ENCODE data around the gene WDR82. TPM values are rescaled to one million over a fixed set of nuclear protein-coding genes. Genes with fewer than 3 reads are reported as not detected.

The WDR82 gene
- total and polyA plus RNA-seq, 2 of the 8 experiments (the other 6 are each of a cell fraction or from before 2014, with no cell fraction given), result 33.5 to 82.7 TPM

GRCh38 chr3:52216585-52217408, 61.7 kb downstream of the WDR82 start:
- FAIRE-seq (no peak), DNase-seq (ENCODE audit: low read depth in 1 of 2, low spot score in 2 of 2) (no peak)
- Histone ChIP-seq H2BK20ac (ENCODE audit: low read length) (no peak overlapping the region), H3K79me1 (ENCODE audit: low read depth, low read length) (no peaks in the 10 kb centered on the region), H3K18ac (ENCODE audit: extremely low read depth, low read length) (no peak overlapping the region), H3K23me2 (ENCODE audit: low read depth, low read length) (no peaks in the 10 kb centered on the region), H3K4me3 (ENCODE audit: extremely low read depth in 1 of 4, insufficient read depth in 2 of 4, low read depth in 3 of 4, low read length in 4 of 4) (no peak overlapping the region), H3K27ac (ENCODE audit: low read depth, low read length) (no peak overlapping the region), H3K23ac (ENCODE audit: insufficient read length) (no peak overlapping the region), H2BK120ac (replicated peaks; ENCODE audit: low read depth, low read length) (no peak overlapping the region), H4K91ac (replicated peaks; ENCODE audit: insufficient read length, low read length) (no peak overlapping the region), H3K9me3 (ENCODE audit: insufficient read depth in 2 of 2, low read depth in 1 of 2, low read length in 1 of 2) (no peaks in the 10 kb centered on the region), H3K14ac (ENCODE audit: insufficient read length) (no peak overlapping the region), H2BK12ac (ENCODE audit: low read depth, low read length) (no peak overlapping the region), H3K36me3 (ENCODE audit: control insufficient read depth in 2 of 4, insufficient read depth in 4 of 4, low read length in 3 of 4) (peaks cover 11 to 34% (median 28%) of the 10 kb centered on the region in 4 experiments; a peak in 6 of 8 replicates), H3K56ac (replicated peaks; ENCODE audit: insufficient read length, low read depth, low read length) (no peak overlapping the region), H4K8ac (ENCODE audit: extremely low read depth, insufficient read depth, low read length) (no peak overlapping the region; the same call in 1 of the 2 replicates), H2BK15ac (ENCODE audit: low read length) (no peak overlapping the region), H3K4ac (replicated peaks; ENCODE audit: insufficient read length, low read depth, low read length) (no peak overlapping the region), H3K27me3 (replicated peaks in 1 of 4; ENCODE audit: control insufficient read depth in 3 of 4, extremely low read depth in 1 of 4, insufficient read depth in 3 of 4, low read length in 3 of 4) (no peaks in the 10 kb centered on the region), H3K4me2 (ENCODE audit: insufficient read depth in 1 of 2, low read depth in 2 of 2, low read length in 2 of 2) (no peak overlapping the region), H3K9ac (replicated peaks in 1 of 4; ENCODE audit: extremely low read depth in 1 of 4, low read depth in 3 of 4, low read length in 3 of 4) (no peak overlapping the region), H3K4me1 (replicated peaks in 1 of 4; ENCODE audit: control insufficient read depth in 3 of 4, insufficient read depth in 4 of 4, low read length in 3 of 4) (peaks cover 0 to 2% (median 0%) of the 10 kb centered on the region in 4 experiments; a peak in 2 of 7 replicates), H2AK5ac (ENCODE audit: low read depth, low read length) (no peak overlapping the region), H2AFZ (ENCODE audit: low read length) (no peak overlapping the region), H3K79me2 (ENCODE audit: control insufficient read depth in 1 of 2, insufficient read depth in 2 of 2, low read length in 2 of 2) (no peaks in the 10 kb centered on the region), H2BK5ac (ENCODE audit: low read depth, low read length) (no peak overlapping the region), H4K20me1 (replicated peaks in 1 of 2; ENCODE audit: control insufficient read depth in 1 of 2, insufficient read depth in 2 of 2, low read length in 2 of 2) (peaks cover 0 to 2% of the 10 kb centered on the region in 2 experiments), H4K5ac (ENCODE audit: insufficient read length, low read depth, low read length) (no peak overlapping the region)
- CTCF ChIA-PET (ENCODE audit: partially characterized antibody), result interaction anchor here (0.9 to 20.4 kb wide), 9 partner anchors 9 to 229 kb away, joined by 4 to 336 read pairs (median 4); partner anchors contain the start of genes TLR9 and TWF2
- WGBS, 2 experiments (ENCODE audit: extremely low coverage in 1 of 2, insufficient coverage in 1 of 2, insufficient read length in 1 of 2, insufficient replicate concordance in 2 of 2, low coverage in 1 of 2, low lambda C conversion rate in 2 of 2, missing lambda C conversion rate in 1 of 2), result 85% methylated on average over 13 of the region's 13 CpGs; no CpG with 5 or more reads in 1 of the 2 experiments
- no peak for TF ChIP-seq YY1 (IDR thresholded peaks at IDR 0.05; ENCODE audit: low read depth, low read length)
- no peak for TF ChIP-seq BCL11A (IDR thresholded peaks at IDR 0.05; ENCODE audit: low read depth in 2 of 2, low read length in 2 of 2)
- TF ChIP-seq RXRA (IDR thresholded peaks at IDR 0.05; ENCODE audit: insufficient read depth, low read depth, low read length), result no peak
- TF ChIP-seq HDAC6 (IDR thresholded peaks at IDR 0.05; ENCODE audit: low read depth, low read length), result no peak
- TF ChIP-seq SRF (IDR thresholded peaks at IDR 0.05; ENCODE audit: low read depth, low read length), result no peak
- TF ChIP-seq CTBP2 (IDR thresholded peaks at IDR 0.05; ENCODE audit: borderline replicate concordance, insufficient read depth, insufficient read length, low read length), result no peak
- no peak for TF ChIP-seq JUND (IDR thresholded peaks at IDR 0.05; ENCODE audit: low read length)
- no peak for TF ChIP-seq FOSL1 (IDR thresholded peaks at IDR 0.05; ENCODE audit: insufficient read depth, low read depth, low read length)
- no peak for TF ChIP-seq EP300 (IDR thresholded peaks at IDR 0.05; ENCODE audit: borderline replicate concordance in 1 of 2, low read depth in 2 of 2, low read length in 2 of 2)
- TF ChIP-seq JUN (IDR thresholded peaks at IDR 0.05; ENCODE audit: low read depth, low read length), result no peak
- TF ChIP-seq EGR1 (IDR thresholded peaks at IDR 0.05; ENCODE audit: borderline replicate concordance, low read depth, low read length), result no peak
- POLR2A ChIA-PET (ENCODE audit: partially characterized antibody), result interaction anchor here (0.7 to 1.5 kb wide), 5 partner anchors 11 to 215 kb away, joined by 3 to 4 read pairs (median 3); partner anchors contain the start of gene WDR82
